HG03175 (cell line): ENCODE results near the gene ZNRD2.
A peak's percentile ranks its signal among the peaks of the same experiment; 100 is the strongest.

ENCODE experiments used
- ATAC-seq: cut with Tn5 transposase; IDR thresholded peaks from one replicate; pipeline ENCODE4 v1.9.1; 2021; ENCODE audit warnings: mild to moderate bottlenecking, moderate library complexity; ENCODE audit not compliant: unreplicated experiment

Gene ZNRD2

DNA sequence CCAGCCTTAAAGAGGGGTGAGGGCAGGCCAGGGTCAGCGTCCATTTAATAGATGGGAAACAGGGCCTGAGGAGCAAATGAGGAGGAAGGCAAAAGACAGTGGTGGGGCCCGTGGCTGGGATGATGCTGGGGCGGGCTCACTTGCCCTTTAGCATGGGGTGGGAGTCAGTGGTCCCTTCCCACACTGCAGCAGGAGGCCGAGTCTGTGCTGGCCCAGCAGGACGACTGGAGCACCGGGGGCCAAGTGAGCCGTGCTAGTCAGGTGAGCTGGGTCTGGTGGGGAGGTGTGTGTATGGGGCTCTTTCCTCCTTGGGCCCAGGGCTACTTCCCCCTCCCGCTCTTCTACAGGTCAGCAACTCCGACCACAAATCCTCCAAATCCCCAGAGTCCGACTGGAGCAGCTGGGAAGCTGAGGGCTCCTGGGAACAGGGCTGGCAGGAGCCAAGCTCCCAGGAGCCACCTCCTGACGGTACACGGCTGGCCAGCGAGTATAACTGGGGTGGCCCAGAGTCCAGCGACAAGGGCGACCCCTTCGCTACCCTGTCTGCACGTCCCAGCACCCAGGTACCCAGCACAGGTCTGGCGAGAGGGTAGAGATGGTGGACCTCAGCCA lies 32.6 kb upstream of the ZNRD2 start:
- ATAC-seq = no peak

DNA sequence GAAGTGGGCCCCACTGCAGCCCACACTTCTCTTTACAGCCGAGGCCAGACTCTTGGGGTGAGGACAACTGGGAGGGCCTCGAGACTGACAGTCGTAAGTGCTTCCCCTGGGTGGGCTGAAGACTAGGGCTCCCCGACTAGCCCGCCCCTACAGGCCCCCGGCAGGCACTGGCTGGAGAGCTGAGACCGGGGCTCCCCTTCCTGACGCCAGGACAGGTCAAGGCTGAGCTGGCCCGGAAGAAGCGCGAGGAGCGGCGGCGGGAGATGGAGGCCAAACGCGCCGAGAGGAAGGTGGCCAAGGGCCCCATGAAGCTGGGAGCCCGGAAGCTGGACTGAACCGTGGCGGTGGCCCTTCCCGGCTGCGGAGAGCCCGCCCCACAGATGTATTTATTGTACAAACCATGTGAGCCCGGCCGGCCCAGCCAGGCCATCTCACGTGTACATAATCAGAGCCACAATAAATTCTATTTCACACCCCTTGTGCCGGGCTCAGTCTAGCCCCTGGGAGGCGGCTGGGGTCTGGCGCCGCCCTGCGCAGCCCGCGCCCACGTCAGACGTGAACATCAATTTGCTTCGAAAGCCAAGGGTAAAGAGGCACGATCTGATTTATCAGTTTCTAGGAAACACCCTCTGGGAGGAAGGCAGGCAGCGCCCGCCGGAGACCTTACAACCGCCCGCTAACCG lies 31.9 kb upstream of the ZNRD2 start:
- no peak for ATAC-seq

DNA sequence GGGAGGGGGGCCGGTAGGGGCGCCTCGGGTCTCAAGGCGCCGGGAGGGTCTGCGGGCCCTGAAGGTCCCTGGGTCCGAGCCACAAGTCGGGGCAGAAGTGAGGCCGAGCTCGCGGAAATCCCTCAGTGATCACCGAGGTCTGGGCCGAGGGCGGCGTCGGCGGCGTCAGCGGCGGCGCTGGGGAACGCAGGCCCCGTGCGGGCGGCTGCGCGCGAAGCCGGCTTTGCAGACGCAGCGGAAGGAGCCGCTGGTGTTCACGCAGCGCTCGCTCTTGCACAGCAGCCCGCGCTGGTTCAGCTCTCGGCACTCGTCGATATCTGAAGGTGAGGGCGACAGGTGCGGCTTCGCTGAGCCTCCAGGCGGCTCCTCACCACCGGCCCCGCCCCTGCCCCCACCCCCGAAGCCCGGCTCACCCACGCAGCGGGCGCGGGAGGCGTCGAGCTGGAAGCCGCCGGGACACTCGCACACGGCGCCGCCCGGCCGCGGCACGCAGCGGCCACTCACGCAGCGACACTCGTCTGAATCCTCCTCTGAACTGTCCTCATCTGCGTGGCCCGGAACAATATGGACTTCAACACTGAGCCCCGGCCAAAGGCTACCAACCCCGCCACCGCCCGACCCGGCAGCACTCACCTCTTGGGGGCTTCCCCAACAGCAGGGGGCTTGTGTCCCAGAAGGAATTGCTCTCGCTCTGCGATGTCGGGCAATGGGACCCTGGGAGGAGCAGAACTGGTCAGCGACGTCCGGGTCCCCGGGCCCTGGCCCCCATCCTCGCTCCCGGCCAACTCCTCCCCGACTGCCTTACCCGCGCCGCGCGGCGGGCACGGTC lies 31.1 kb upstream of the ZNRD2 start:
- no peak for ATAC-seq

DNA sequence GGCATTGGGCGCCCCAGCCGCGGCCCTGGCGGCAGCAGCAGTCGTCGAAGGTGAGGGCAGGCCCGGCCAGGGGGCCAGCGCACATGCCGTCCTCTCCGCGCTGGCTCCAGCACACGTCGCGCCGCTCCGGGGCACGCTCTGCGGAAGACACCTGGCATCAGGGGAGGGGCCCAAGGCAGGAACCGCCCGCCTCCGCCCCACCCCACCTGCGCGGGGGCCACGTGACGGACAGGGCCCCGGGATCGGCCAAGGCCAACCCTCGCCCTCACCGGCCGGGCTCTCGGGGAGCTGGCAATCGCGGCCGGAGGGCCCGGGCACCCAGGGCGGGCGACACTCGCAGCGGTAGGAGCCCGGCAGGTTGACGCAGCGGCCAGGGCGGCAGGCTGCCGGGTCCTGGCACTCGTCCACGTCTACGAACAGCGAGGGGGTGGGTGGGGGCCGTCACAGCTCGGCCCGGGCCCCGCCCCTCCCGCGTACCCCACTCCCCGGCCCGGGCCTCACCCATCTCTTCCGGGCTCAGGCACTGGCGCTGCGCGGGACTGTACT lies 30.5 kb upstream of the ZNRD2 start:
- peak; percentile 64 for ATAC-seq

DNA sequence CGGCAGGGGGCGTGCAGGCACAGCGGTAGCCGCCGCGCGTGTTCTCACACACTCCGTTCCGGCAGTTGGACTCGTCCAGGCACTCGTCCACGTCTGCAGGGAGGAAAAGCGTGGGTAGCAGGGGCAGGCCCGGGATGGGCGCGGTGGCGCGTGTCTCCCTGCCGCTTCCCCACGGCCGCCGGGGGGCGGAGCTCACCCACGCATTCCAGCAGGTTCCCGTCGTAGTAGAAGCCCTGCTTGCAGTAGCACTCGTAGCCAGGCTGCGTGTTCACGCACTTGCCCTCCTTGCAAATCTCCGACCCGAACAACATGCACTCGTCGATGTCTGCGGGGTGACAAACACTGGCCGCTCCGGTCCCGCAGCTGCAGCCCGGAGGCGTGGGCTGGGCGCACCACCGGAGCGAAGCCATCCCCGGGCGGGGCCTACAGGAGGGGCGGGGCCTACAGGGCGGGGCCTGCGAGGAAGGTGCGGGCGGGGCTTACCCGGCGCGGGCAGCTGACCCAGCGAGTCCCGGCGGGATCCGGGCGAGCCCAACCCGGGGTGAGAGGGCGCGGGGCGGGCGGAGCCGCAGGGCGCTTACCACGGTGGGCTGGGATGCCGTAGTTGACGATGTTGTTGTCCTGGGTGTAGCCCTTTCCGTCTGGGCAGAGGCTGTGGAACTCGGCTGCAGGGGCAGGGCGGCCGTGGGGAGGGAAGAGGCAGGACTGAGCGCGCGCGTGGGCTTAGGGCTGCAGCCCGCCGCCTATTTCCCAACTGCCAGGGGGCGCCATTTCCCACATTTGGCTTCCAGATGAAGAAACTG lies 29.8 kb upstream of the ZNRD2 start:
- ATAC-seq = peak; percentile 73

DNA sequence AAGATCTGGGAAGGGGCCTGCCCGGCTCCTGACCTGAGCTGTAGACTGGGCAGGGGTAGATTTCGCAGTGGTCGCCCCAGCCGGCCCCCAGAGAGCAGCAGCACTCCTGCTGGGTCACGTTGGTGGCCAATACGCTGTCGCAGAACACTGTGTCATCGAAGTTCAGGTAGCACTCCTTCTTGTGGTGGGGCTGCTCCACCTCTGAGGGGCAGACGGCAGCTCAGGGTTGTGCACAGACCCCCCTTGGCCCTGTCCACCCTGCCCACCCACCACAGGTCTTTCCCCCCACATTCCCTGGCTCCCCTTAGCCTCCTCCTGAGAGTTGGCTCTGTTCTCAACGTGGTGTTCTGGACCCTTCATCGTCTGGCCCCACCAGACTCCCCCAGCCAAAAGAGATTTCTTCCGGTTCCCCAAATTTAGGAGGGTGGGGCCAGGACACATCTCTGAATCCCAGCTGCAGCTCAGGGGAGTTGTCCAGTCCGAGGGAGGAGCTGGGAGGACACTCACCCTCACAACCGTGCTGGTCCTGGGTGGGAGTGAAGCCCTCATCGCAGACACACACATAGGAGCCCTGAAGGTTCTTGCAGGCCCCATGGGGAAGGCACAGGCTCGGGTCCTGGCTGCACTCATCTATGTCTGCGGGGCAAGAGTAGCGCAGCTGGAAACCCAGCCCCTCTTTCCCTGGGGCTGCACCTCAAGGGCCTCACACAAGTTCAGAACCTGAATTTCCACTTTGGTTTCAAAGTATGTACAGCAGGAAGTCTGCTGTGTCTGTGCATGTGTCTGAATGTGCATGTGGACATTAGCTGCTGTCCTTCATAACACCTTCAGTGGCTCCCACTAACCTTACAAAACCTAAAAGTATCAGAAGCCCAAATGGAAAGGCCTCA lies 28.9 kb upstream of the ZNRD2 start:
- ATAC-seq = no peak

DNA sequence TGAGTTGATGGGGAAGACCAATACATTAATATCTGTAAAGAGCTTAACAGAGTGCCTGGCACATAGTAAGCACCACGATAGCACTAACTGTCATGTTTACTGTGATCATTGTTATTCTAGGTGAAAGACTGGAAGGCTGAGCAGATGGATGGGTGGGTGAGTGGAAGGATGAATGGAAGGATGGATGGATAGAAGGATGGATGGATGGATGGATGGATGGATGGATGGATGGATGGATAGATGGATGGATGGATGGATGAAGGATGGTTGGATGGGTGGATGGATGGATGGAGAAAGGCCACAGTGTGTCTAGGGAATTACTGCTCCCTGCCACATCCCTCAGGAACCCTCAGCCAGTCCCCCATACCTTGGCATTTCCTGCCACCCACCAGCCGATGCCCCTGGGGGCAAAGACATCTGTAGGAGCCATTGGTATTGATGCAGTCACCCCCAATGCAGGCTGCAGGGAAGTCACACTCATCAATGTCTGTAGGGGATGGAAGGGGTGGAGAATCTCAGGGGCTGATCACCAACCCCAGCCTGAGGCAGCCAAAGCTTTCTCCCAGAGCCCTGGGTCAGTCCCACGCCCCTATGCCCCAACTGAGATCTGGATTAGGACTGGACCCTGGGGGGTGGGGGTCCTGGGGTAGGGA lies 27.4 kb upstream of the ZNRD2 start:
- no peak for ATAC-seq

DNA sequence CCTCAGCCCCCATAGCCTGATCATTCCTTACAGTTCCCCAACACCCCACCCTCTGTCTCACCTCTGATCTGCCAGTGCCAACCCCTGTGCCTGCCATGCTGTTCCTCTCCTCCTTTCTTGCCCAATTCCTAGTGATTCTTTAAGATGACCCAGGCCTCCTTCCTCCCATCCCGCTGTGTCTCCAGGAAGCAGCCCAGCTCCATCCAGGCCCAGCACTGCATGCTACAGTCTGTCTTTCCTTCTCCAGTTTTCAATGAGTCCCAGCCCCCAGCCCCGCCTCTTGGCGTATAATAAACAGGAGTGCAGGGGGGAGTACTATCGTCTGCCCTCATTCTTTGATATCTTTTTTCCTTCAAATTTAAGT lies 24.4 kb upstream of the ZNRD2 start:
- no peak for ATAC-seq

DNA sequence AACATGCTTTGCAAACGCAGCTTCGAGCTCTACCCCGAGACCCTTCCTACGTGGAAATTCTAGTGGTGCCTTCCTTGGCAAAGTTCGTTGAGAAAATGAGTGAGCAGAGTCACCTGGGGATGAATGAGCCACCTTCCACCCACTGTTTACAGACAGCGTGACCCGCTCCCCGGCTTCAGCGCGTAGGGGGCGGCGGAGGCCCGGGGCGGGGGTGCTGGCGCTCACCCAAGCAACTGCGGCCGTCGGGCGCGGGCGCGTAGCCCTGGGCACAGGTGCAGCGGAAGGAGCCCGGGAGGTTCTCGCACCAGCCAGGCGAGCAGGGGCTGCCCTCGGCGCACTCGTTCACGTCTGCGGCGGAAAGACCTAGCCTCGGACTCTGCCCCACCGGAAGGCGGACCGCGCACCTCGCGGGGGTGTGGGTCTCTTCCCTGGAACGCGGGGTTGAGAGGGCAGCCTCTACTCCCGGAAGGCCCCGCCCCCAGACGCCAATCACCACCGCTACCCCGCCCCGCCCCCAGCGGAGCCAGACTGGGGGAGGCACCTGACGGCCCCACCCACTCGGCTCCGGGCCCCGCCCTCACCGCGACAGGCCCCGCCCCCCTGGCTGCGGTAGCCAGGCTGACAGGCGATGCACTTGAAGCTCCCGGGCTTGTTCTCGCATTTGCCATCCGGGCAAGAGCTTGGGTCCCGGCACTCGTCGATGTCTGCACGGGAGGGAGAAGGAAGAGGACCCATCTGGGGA lies 23.9 kb upstream of the ZNRD2 start:
- peak; percentile 63 for ATAC-seq

DNA sequence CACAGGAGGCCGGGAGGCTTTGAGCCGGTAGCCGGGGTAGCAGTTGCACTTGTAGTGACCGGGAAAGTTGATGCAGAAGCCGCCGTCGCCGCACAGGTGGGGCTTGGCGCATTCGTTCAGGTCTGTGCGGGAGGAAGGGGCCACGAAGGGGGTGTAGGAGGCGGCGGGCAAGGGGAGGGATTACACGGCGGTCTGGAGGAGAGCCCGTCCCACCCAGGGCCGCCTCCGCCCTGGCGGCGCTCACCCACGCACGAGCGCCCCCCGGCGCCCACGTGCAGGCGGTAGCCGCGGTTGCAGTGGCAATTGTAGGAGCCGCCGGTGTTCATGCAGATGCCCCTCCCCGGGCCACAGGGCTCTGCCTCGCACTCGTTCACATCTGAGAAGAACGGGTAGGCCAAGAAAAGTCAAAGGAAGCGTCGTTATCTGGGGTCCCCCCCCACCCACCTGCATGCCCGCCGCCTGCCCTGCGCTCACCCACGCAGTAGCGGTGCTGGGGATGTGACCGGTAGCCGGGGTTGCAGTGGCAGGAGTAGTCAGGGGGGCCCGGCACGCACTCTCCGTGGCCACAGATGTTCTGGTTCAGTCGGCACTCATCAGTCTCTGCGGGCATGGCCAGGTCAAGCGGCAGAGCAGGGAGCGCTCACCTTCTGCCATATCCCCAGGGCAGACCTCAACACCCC lies 22.7 kb upstream of the ZNRD2 start:
- ATAC-seq = no peak

DNA sequence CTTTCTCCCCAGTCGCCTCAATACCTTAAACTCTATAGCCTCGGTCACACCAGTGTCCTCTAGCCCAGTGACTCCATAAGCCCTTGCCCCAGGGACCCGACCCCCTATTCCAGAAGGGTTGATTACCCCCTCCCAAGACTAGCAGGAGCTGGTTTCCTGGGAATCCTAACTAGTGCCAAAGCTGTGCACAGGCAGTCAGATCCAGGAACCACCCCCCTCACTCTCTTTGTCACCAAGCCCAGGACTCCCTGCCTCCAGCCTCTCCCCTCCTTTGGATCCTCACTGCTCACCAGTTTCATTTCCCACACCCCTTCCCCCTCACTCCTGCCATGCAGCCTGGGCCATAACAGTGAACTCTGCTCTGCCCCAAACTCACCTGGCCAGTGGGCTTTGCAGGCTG lies 21.9 kb upstream of the ZNRD2 start:
- no peak for ATAC-seq

DNA sequence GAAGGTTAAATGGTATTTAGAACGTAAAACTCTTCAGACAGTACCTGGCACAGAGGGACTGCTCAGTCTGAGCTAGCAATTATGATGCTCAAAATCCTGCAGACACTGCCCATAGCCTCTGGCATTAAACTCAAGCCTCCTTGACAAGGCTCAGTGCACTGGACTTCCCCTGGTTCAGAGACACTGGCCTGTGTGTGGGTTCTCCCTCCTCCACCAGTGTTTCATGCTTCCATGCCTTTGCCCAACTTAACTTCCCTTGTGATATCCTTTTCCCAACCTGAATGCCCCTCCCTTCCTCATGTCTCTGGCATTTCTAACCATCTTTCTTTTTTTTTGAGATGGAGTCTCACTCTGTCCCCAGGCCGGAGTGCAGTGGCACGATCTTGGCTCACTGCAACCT lies 21.2 kb upstream of the ZNRD2 start:
- ATAC-seq = no peak

DNA sequence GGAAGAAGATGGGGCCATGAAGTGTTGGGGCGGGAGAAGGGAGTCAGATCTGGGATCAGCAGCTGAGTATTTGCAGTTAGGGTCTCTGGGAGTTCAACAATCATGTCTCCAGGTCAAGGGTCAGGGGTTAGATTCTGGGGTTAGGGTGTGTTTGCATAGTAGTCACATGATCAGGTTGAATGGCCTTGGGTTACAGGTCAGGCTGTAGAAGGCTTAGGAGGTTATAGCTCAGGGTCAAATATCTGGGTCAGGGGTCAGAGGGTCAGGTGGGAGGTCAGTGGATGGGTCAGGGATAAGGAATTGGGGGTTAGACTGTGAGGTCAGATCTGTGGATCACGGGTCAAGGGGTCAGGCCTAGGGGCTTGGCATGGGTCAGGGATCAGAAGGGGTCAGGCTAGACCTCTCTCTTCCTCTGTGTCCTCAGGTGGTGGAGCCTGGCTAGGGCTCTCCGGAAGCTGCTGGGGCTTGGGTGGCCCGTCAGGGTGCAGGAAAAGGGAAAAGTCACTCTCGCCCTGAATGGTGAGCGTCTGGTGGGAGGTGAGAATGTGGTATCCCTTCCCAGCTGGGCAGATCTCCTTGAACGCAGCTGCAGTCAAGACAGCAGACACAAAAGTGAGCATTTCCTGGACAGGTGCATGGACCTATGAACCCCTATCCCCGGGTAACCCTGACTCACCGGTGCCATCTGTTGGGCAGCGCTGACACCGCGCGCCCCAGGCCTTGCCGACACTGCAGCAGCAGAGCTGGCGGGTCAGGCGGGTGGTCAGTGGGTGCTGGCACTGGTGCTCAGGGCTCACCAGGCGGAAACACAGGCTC lies 18.5 kb upstream of the ZNRD2 start:
- peak; percentile 63 for ATAC-seq

DNA sequence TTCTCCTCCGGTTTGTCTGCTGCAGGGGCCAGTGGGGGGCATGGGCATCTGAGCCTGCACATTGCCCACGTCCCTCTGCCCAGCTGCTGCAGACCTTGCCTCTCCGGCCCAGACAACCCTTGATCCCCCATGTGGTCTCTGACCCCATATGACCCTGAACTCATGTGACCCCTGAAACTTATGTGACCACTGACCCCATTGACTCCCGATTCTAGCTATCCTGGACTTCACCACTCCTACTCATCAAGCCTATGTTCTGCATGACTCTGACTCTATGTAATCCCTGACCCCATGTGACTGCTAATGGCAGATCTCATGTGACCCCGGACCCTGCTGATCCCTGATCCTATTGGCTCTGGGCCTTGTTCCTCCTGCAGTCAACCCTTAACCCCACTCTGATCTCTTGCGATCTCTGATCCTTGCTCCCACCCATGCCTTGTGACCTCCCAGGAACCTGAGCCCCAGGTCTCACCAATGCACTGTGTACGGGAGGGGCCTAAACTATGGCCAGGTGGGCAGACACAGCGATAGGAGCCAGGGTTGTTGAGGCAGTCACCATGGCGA lies 17.8 kb upstream of the ZNRD2 start:
- no peak for ATAC-seq

DNA sequence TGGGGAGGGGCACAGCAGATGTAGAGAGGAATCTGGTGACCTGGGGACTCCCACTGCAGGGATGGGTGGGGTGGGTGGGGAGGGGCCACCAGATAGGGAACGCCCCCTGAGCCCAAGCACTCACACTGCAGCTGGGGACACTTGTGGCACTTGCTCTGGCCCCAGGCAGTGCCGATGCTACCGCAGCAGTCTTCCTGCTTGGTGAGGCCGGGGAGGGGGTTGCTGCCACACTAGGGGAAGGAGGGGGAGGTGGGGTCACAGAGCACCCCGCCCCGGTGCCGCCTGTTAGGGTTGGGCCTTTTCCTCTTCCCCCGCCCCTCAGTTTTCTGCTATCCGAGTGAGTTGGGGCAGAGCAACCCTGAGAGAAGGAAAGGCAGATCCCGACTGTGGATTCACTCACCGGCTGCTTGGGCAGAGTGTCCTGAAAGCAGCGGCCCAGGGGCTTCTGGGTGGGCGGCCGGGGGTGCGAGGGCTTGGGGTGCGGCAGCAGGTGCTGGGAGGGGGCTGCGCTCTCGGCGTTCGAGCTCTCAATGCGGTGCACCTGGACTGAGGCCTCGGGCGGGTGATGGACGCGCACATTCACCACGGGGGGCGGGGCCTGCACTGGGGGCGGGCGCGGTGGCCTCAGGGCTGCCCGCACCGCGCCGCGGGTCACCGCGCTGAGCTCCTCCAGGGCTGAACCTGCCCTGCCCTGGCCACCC lies 16.8 kb upstream of the ZNRD2 start:
- ATAC-seq = no peak

DNA sequence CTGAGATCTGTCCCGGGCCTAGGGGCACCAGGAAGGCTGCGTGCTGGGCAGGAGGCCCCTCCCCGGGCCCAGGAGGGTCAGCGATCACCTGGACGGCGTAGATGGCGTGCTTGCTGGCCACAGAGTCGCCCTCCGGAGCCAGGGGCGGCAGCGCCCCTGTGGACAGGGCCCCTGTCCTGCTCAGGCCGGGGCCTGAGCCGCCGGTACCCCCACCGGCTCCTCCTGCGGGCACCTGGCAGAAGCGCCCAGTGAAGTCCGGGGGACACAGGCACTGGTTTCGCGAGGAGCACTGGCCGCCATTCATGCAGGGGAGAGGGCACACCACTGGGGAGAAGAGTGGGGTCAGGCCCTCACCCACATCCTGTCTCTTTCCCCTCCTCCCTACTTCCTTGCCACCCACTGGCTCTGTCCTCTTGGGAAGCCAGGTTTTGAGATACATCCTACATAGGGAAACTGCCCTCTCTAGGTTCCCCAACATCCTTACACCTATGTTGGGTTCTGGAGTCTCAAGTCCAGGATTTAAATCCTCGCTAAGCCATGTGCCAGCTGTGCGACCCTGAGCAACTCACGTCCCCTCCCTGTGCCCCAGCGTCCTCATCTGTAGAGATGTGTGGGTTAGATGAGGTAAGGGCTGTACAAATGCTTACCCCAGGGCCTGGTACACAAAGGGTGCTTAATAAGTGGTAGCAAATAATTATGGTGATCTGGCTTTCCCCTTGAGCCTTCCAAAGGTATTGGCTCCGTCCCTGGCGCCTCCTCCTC lies 16.0 kb upstream of the ZNRD2 start:
- no peak for ATAC-seq
